Activated CD8-positive, alpha-beta T cell treated with anti-CD3 and anti-CD28 coated beads for 36 hours (primary cell): ENCODE results near the gene ZNF77. TPM values are rescaled to one million over a fixed set of nuclear protein-coding genes. Genes with fewer than 3 reads are reported as not detected.
"Not testable (repeated sequence)": the region's sequence is repeated elsewhere in the genome, so short reads cannot be mapped to it uniquely, and the experiment has no call there.

ENCODE experiments used
- ATAC-seq: fragments of 200-7000 bp; cut with Tn5 transposase; one replicate; pipeline ENCODE4 v1.10.0; 2021; ENCODE audit warnings: mild to moderate bottlenecking, moderate library complexity
- CTCF ChIA-PET: fragments of 350-600 bp; sonication (Branson Sonifier 250); formaldehyde crosslinking; loops from one replicate; lab custom pipeline; 2021; ENCODE audit warnings: antibody characterized with exemption; lab: Charles Lee
- POLR2A ChIA-PET: fragments of 350-600 bp; sonication (Branson Sonifier 250); formaldehyde crosslinking; loops from one replicate; lab custom pipeline; 2021; ENCODE audit warnings: antibody characterized with exemption; lab: Charles Lee
- DNase-seq: peaks from one replicate; pipeline ENCODE4 v3.0.0-alpha.2; 2020
- H3K27ac Mint-ChIP-seq: one replicate; pipeline ENCODE4 v1.8.0; 2021; ENCODE audit warnings: mild to moderate bottlenecking, mixed read lengths
- H3K27me3 Mint-ChIP-seq: one replicate; pipeline ENCODE4 v1.8.0; 2021; ENCODE audit warnings: mixed read lengths
- H3K36me3 Mint-ChIP-seq: one replicate; pipeline ENCODE4 v1.8.0; 2021; ENCODE audit warnings: low read depth, mixed read lengths
- H3K4me1 Mint-ChIP-seq: one replicate; pipeline ENCODE4 v1.8.0; 2021; ENCODE audit warnings: low read depth, mixed read lengths
- H3K4me3 Mint-ChIP-seq: one replicate; pipeline ENCODE4 v1.8.0; 2021; ENCODE audit warnings: mild to moderate bottlenecking, moderate library complexity, mixed read lengths
- H3K9me3 Mint-ChIP-seq: one replicate; pipeline ENCODE4 v1.8.0; 2021; ENCODE audit warnings: mixed read lengths
- intact Hi-C: fragments of 100-400 bp; cut with micrococcal nuclease; formaldehyde crosslinking; loops from one replicate; pipeline ENCODE4 v1.10.0; 2022
- total RNA-seq, 2 experiments: library from RNA; stranded (reverse); gene quantifications; one replicate each; pipeline ENCODE4 v1.2.3, GENCODE V29; 2021
- TF ChIP-seq, protein P1 (sequence below): fragments of 200-600 bp; IDR thresholded peaks from one replicate; pipeline ENCODE4 v1.8.0; 2022; ENCODE audit warnings: antibody characterized with exemption, mild to moderate bottlenecking

The ZNF77 gene
- total RNA-seq, 2 experiments from 2014 or later, result 2.6 to 2.8 TPM

- Mint-ChIP-seq H3K4me1 (peaks cover 23% of the 10 kb centered on the region), H3K27me3 (no peaks in the 10 kb centered on the region), H3K4me3 (peak overlapping the region; percentile 89), H3K9me3 (no peaks in the 10 kb centered on the region), H3K27ac (peak overlapping the region; percentile 82), H3K36me3 (peaks cover 15% of the 10 kb centered on the region)
- TF ChIP-seq, protein P1, sequence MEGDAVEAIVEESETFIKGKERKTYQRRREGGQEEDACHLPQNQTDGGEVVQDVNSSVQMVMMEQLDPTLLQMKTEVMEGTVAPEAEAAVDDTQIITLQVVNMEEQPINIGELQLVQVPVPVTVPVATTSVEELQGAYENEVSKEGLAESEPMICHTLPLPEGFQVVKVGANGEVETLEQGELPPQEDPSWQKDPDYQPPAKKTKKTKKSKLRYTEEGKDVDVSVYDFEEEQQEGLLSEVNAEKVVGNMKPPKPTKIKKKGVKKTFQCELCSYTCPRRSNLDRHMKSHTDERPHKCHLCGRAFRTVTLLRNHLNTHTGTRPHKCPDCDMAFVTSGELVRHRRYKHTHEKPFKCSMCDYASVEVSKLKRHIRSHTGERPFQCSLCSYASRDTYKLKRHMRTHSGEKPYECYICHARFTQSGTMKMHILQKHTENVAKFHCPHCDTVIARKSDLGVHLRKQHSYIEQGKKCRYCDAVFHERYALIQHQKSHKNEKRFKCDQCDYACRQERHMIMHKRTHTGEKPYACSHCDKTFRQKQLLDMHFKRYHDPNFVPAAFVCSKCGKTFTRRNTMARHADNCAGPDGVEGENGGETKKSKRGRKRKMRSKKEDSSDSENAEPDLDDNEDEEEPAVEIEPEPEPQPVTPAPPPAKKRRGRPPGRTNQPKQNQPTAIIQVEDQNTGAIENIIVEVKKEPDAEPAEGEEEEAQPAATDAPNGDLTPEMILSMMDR, result no peak
- intact Hi-C loops, result no loop called here
- no peak for DNase-seq
- CTCF ChIA-PET, result interaction anchor here (1.0 to 1.2 kb wide), 2 partner anchors 57 to 104 kb away, joined by 3 read pairs; partner anchors contain the start of gene ZNF555
- no peak for ATAC-seq
- POLR2A ChIA-PET, result interaction anchor here (0.7 kb wide), 1 partner anchor 326 kb away, joined by 3 read pairs; no protein-coding TSS in a partner anchor
Measured at GRCh38 chr19:2944403-2944774, 382 bp downstream of the ZNF77 start.

- no peaks in the 10 kb centered on the region for H3K27me3 Mint-ChIP-seq
- intact Hi-C loops, result no loop called here
Measured at GRCh38 chr19:2942928-2943640, 1.7 kb downstream of the ZNF77 start.

DNA sequence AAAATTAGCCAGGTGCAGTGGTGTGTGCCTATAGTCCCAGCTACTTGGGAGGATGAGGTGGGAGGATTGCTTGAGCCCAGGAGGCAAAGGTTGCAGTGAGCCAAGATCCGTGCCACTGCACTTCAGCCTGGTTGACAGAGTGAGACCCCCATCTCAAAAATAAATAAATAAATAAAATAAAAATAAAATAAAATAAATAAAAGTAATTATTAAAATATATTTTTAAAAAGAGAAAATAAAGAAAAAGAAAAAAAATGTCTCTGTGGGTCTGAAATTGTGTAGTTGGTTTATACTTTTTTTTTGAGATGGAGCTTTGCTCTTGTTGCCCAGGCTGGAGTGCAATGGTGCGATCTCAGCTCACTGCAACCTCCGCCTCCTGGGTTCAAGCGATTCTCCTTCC is 8.9 kb downstream of the ZNF77 start:
- H3K27ac Mint-ChIP-seq, H3K4me1 Mint-ChIP-seq, H3K27me3 Mint-ChIP-seq, ATAC-seq, DNase-seq, intact Hi-C loops, H3K4me3 Mint-ChIP-seq, POLR2A ChIA-PET, CTCF ChIA-PET: not testable (repeated sequence)
- Mint-ChIP-seq H3K36me3 (peaks cover 65% of the 10 kb centered on the region), H3K9me3 (peaks cover 22% of the 10 kb centered on the region)

More at GRCh38 chr19:2942928-2943640, 1.7 kb downstream of the ZNF77 start:
- CTCF ChIA-PET, result interaction anchor here (1.0 kb wide), 1 partner anchor 102 kb away, joined by 3 read pairs; the partner anchor contains the start of gene ZNF555
- ATAC-seq (no peak), DNase-seq (no peak)
- POLR2A ChIA-PET, result interaction anchor here (0.6 to 0.9 kb wide), 2 partner anchors 30 to 215 kb away, joined by 3 read pairs; no protein-coding TSS in a partner anchor
- H3K4me1 Mint-ChIP-seq, result peaks cover 17% of the 10 kb centered on the region
- H3K9me3 Mint-ChIP-seq, result no peaks in the 10 kb centered on the region
- peaks cover 18% of the 10 kb centered on the region for H3K36me3 Mint-ChIP-seq
- H3K27ac Mint-ChIP-seq, result no peak overlapping the region
- TF ChIP-seq, protein P1, result no peak
- H3K4me3 Mint-ChIP-seq, result peak overlapping the region; percentile 89

- POLR2A ChIA-PET, result interaction anchor here (1.0 kb wide), 1 partner anchor 273 kb away, joined by 3 read pairs; no protein-coding TSS in a partner anchor
- TF ChIP-seq, protein P1, result no peak
Measured at GRCh38 chr19:2933490-2933910, 11.3 kb downstream of the ZNF77 start.

GRCh38 chr19:2927032-2927430 is 17.7 kb downstream of the ZNF77 start:
- peaks cover 9% of the 10 kb centered on the region for H3K9me3 Mint-ChIP-seq
- no peak overlapping the region for H3K27ac Mint-ChIP-seq
- H3K4me1 Mint-ChIP-seq, result no peaks in the 10 kb centered on the region
- peaks cover 12% of the 10 kb centered on the region for H3K36me3 Mint-ChIP-seq
- ChIA-PET CTCF (no interaction called here), POLR2A (no interaction called here)
- DNase-seq, result no peak
- H3K27me3 Mint-ChIP-seq, result no peaks in the 10 kb centered on the region
- intact Hi-C loops, result no loop called here
- TF ChIP-seq, protein P1, result no peak
- no peak overlapping the region for H3K4me3 Mint-ChIP-seq
- no peak for ATAC-seq

More at GRCh38 chr19:2933490-2933910, 11.3 kb downstream of the ZNF77 start:
- H3K9me3 Mint-ChIP-seq, result peaks cover 26% of the 10 kb centered on the region
- intact Hi-C loops, result no loop called here
- H3K4me1 Mint-ChIP-seq, result no peaks in the 10 kb centered on the region
- H3K4me3 Mint-ChIP-seq, result no peak overlapping the region
- ATAC-seq, result no peak
- H3K27ac Mint-ChIP-seq, result no peak overlapping the region
- no peaks in the 10 kb centered on the region for H3K27me3 Mint-ChIP-seq
- DNase-seq, result no peak
- CTCF ChIA-PET, result interaction anchor here (0.6 to 1.6 kb wide), 2 partner anchors 46 to 146 kb away, joined by 3 read pairs; no protein-coding TSS in a partner anchor
- H3K36me3 Mint-ChIP-seq, result peaks cover 63% of the 10 kb centered on the region
